Parathyroid adenoma (tissue), 2 donors: Measurements from ENCODE around the gene USP46.

Source experiments
- H2AFZ ChIP-seq: fragments of 300-600 bp; sonication (generic); one replicate; pipeline ENCODE4 v1.7.0; 2017; ENCODE audit warnings: antibody characterized with exemption, mild to moderate bottlenecking
- H3K27ac ChIP-seq: fragments of 300-600 bp; sonication (generic); one replicate; pipeline ENCODE4 v1.7.0; 2017
- H3K27me3 ChIP-seq: fragments of 300-600 bp; sonication (generic); one replicate; pipeline ENCODE4 v1.7.0; 2017; ENCODE audit warnings: low read length; ENCODE audit not compliant: control insufficient read depth, insufficient read depth
- H3K36me3 ChIP-seq: fragments of 300-600 bp; sonication (generic); one replicate; pipeline ENCODE4 v1.7.0; 2017; ENCODE audit warnings: low read length; ENCODE audit not compliant: control insufficient read depth, insufficient read depth
- H3K4me1 ChIP-seq: fragments of 300-600 bp; sonication (generic); one replicate; pipeline ENCODE4 v1.7.0; 2017; ENCODE audit warnings: control low read depth
- H3K4me2 ChIP-seq: fragments of 300-600 bp; sonication (generic); one replicate; pipeline ENCODE4 v1.7.0; 2017; ENCODE audit warnings: low read length
- H3K4me3 ChIP-seq: fragments of 300-600 bp; sonication (generic); one replicate; pipeline ENCODE4 v1.7.0; 2017; ENCODE audit warnings: low read depth, low read length
- H3K79me2 ChIP-seq: fragments of 300-600 bp; sonication (generic); one replicate; pipeline ENCODE4 v1.7.0; 2017; ENCODE audit warnings: control low read depth
- H3K9ac ChIP-seq: fragments of 300-600 bp; sonication (generic); one replicate; pipeline ENCODE4 v1.7.0; 2017; ENCODE audit warnings: mild to moderate bottlenecking
- H3K9me3 ChIP-seq: fragments of 300-600 bp; sonication (generic); one replicate; pipeline ENCODE4 v1.7.0; 2017; ENCODE audit warnings: low read length; ENCODE audit not compliant: control insufficient read depth
- CTCF ChIP-seq: fragments of 300-600 bp; sonication (generic); IDR thresholded peaks from one replicate; pipeline ENCODE4 v1.7.0; 2017; ENCODE audit warnings: antibody characterized with exemption, mild to moderate bottlenecking
- donor health status: primary hyperparathyroidism.

Gene USP46

GRCh38 chr4:52579602-52580272 is 79.4 kb downstream of the USP46 start:
- H3K36me3 ChIP-seq: no peaks in the 10 kb centered on the region
- no peak overlapping the region for H2AFZ ChIP-seq
- no peak overlapping the region for H3K27ac ChIP-seq
- no peak overlapping the region for H3K9ac ChIP-seq
- TF ChIP-seq CTCF: no peak
- no peak overlapping the region for H3K4me2 ChIP-seq
- H3K4me1 ChIP-seq: no peaks in the 10 kb centered on the region
- H3K4me3 ChIP-seq: no peak overlapping the region
- no peaks in the 10 kb centered on the region for H3K9me3 ChIP-seq
- H3K79me2 ChIP-seq: no peaks in the 10 kb centered on the region
- no peaks in the 10 kb centered on the region for H3K27me3 ChIP-seq

- no peak for TF ChIP-seq CTCF
These were observed 80.2 kb downstream of the USP46 start for GRCh38 chr4:52578951-52579350.

GRCh38 chr4:52577624-52577962 is 81.5 kb downstream of the USP46 start:
- Histone ChIP-seq H3K79me2 (no peaks in the 10 kb centered on the region), H3K4me3 (no peak overlapping the region), H3K27ac (no peak overlapping the region), H3K36me3 (no peaks in the 10 kb centered on the region), H3K9ac (no peak overlapping the region), H2AFZ (no peak overlapping the region), H3K4me2 (no peak overlapping the region), H3K27me3 (no peaks in the 10 kb centered on the region), H3K4me1 (no peaks in the 10 kb centered on the region), H3K9me3 (no peaks in the 10 kb centered on the region)
- no peak for TF ChIP-seq CTCF

More at GRCh38 chr4:52578951-52579350, 80.2 kb downstream of the USP46 start:
- no peak overlapping the region for H2AFZ ChIP-seq
- H3K36me3 ChIP-seq: no peaks in the 10 kb centered on the region
- H3K9me3 ChIP-seq: no peaks in the 10 kb centered on the region
- no peak overlapping the region for H3K9ac ChIP-seq
- H3K79me2 ChIP-seq: no peaks in the 10 kb centered on the region
- H3K27me3 ChIP-seq: no peaks in the 10 kb centered on the region
- H3K27ac ChIP-seq: no peak overlapping the region
- no peaks in the 10 kb centered on the region for H3K4me1 ChIP-seq
- no peak overlapping the region for H3K4me3 ChIP-seq
- H3K4me2 ChIP-seq: no peak overlapping the region

- no peak overlapping the region for H3K9ac ChIP-seq
- no peaks in the 10 kb centered on the region for H3K4me1 ChIP-seq
- no peak overlapping the region for H3K27ac ChIP-seq
- no peak for TF ChIP-seq CTCF
- H3K9me3 ChIP-seq: no peaks in the 10 kb centered on the region
- no peak overlapping the region for H3K4me2 ChIP-seq
- no peaks in the 10 kb centered on the region for H3K79me2 ChIP-seq
- no peaks in the 10 kb centered on the region for H3K36me3 ChIP-seq
- no peak overlapping the region for H2AFZ ChIP-seq
- no peaks in the 10 kb centered on the region for H3K27me3 ChIP-seq
- no peak overlapping the region for H3K4me3 ChIP-seq
These were observed 82.0 kb downstream of the USP46 start for GRCh38 chr4:52576961-52577623.

- no peaks in the 10 kb centered on the region for H3K9me3 ChIP-seq
- H3K79me2 ChIP-seq: no peaks in the 10 kb centered on the region
- no peak overlapping the region for H3K4me3 ChIP-seq
- no peak overlapping the region for H3K9ac ChIP-seq
- no peak overlapping the region for H3K27ac ChIP-seq
- H3K4me1 ChIP-seq: no peaks in the 10 kb centered on the region
- no peaks in the 10 kb centered on the region for H3K27me3 ChIP-seq
- no peak overlapping the region for H3K4me2 ChIP-seq
- no peak for TF ChIP-seq CTCF
- H3K36me3 ChIP-seq: no peaks in the 10 kb centered on the region
- H2AFZ ChIP-seq: no peak overlapping the region
These were observed 82.8 kb downstream of the USP46 start for GRCh38 chr4:52576326-52576725.
